Activated CD4-positive, alpha-beta T cell treated with anti-CD3 and anti-CD28 coated beads, Interleukin-2, amount 50 U/mL, for 1 hour (primary cell): ENCODE results near the gene BRD1.
"Not testable (repeated sequence)": the region's sequence is repeated elsewhere in the genome, so short reads cannot be mapped to it uniquely, and the experiment has no call there.

Experiments used
- DNase-seq: peaks from one replicate; pipeline ENCODE4 v3.0.0-alpha.2; 2020

The BRD1 gene

DNA sequence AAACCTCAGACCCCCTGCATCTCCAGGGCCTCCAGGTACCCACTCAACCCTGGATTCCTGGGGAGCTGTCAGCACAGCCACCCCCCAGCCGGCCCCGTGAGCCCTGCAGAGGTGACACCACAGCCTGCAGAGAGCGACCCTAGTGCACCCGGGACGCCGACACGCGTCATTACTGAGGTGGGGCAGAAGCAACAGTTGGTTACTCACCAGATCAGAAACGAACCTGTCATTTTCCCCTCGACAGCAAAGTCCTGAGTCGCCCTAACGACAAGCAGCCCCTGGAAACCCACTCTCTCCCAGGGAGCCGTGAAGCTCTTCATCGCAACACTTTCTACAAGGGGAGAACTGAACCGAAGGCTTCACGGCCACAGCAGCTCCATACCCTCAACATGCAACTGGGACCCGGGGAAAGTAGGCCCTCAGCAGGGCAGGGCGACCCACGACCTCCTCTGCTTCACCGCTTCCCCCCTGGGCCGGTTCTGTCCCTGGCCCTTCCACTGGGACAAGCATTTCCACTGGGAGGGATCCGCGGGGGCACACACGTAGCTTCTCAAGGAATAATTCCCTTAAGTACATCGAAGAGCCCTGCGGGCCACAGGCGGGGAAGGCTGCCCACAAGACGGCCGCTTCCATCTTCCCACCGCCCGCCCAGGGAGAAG, 1.6 kb downstream of the BRD1 start:
- peak; percentile 68 for DNase-seq

DNA sequence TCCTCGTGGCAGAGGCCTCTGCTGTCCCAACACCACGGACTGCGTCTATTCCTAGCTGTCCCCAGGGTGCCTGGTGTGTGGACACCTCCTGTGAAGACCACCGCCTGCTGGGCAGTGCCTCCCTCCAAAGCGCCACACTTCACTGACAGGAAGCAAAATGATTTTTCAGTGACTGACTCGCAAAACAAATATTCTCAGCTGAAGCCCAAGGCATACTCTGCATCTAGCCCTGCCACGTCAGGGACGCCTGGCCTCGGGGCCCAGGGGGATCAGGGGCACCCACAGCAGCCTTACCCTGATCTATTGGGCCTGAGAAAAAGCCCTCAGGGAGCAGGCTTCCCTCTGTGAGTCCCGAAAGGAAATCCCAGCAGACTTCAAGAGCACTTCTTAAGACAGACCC, 2.2 kb downstream of the BRD1 start:
- no peak for DNase-seq

DNA sequence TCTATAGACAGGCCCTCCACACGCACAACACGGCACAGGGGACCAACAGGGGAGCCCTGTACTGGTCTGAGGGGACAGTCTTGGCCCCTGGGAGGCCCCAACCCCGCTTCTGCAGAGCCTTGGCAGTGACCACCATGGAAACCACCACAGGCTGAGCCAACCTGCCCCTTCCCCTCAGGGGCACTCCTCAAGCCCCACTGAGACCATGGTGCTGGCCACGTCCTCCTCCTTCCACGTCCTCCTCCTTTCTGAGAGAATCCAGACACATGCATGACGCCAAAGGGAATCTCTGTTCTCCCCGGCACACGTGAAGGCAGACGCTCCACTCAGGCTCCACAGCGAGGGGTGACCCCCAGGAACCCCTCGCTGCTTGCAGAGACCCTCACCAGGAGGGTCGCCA, 2.7 kb downstream of the BRD1 start:
- no peak for DNase-seq

DNA sequence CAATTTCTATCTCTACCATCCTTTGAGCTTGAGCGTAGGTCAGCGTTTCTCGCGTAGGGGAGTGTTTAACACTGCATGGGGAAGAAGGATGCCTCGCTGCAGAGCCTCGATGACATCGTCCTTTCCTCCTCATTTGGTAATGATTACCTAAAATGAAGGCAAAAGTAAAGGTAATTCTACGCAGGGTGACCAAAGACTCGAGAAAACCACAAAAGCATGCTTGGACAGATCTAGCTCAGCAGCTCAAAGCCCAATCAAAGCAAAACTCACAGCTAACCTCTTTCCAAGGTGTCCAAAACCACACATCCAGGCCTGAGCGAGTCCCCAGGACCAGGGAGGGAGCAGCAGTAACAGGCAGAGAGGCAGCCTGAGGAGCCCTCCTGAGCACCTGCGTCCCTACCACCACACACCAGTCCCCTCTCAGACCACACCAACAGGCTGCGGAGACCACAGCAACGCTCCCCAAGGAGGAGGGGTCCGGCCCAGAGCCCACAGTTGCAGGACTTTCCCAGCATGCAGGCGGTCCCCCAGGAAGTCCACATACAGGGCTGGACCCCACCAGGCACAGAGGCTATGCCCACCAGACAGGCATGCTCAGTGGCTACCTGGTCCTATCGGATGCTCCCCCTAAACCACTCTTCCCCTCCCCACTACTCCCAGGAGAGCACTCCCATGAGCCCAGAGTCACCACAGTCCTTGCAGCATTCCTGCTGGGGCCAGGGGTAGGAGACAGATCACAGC, 3.3 kb downstream of the BRD1 start:
- no peak for DNase-seq

DNA sequence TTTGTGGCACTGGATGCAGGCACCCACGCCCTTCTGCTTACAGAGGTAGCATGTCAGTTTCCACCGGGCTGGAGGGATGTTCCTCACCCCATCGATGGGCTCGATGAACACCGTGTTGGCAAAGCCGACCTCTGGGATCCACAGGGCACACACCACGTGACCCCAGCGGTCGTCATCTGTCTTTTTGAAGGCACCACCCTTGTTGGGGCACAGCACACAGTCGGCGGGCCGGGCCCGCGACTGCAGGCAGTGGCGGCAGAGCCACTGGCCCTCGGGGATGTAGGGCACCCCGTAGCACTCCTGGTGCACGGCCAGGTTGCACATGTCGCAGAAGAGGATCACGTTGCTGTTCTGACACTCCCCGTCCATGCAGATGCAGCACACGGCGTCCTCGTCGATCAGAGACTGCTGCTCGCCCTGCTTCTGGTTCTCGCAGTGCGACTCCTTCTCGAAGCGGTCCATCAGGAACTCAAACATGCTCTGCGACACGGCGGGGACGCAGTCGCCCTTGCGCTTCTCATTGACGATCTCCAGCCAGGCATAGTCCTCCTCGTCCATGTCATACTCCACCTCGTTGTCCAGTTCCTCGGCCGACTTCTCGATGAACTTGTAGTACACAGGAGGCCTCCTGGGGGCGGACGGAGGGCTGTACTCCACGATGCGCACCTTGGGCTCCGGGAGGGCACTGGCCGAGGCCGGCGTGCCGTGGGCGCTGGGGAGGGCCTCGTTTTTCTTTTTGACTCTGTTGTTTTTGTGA, 4.2 kb downstream of the BRD1 start:
- no peak for DNase-seq

DNA sequence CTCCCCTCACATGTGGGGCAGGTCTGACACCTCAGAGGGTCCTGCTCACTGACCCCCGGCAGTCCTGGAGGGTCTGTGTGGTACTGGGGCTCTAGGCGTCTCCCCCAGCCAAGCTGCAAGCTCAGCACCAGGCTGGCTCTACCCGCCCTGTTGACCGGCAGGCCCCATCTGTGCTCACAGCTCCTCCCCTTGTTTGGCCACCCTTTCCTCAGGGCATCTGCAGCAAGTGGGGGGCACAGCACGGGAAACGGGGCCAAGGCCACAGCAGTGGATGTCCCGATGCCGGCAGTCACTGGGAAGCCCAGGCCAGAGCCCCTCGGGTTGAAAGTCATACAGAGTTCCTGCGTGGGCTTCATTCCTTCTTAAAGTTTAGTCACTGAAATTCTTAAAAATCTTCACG, 5.9 kb downstream of the BRD1 start:
- DNase-seq: not testable (repeated sequence)

DNA sequence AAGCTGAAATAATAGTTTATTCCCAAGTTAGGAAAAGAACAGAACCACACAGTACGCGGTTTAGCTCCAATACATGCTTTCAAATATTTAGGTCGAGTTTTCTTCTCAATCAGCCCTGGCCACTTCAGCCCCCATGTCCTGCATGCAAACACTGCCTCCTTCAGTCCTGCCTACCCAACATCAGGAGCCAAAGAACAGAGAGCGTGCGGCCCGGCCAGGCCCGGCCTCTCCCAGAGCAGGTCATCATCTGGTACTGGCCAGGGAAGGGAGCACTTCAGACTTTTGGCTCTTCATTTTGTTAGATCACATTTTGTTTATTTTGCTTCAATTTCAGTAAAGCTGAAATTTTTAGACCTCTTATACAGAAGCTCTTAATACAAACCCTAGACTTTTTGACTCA, 6.7 kb downstream of the BRD1 start:
- DNase-seq: no peak

DNA sequence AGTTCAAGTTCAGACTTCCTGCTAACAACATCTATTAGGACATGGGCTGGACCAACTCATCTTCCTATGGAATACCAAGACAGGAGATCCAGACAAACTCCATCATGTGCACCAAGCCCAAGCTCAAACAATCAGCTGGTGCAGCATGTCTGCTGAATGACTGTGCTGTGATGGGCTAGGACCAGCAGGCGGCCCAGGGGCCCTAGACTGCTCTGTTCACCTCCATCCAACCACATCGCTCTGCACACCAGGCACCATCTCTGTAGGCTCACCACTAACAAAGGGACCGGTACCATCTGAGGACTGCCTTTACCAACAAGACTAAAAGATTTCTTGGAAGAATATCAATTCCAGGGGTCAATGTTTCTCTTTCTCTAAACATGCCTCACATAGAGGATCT, 10.3 kb downstream of the BRD1 start:
- no peak for DNase-seq

DNA sequence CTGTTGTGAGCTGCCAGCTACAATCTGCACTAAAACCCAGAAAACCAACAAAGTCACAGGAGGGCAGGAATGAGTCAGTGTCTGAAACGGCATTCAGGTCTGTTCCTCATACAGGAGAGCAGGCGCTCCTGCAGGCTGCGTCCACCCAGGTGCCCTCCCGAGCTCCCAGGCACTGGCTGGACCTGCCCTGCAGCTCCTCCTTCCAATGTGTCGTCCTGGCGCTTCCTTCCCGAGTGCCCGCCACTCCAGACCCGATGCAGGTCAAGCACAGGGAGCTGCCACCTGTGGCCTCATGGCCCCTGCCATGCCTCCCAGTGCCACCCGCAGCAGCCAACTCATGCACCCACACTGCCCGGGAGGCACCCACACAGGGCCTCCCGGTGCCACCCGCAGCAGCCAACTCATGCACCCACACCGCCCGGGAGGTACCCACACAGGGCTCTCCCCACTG, 12.0 kb downstream of the BRD1 start:
- no peak for DNase-seq

DNA sequence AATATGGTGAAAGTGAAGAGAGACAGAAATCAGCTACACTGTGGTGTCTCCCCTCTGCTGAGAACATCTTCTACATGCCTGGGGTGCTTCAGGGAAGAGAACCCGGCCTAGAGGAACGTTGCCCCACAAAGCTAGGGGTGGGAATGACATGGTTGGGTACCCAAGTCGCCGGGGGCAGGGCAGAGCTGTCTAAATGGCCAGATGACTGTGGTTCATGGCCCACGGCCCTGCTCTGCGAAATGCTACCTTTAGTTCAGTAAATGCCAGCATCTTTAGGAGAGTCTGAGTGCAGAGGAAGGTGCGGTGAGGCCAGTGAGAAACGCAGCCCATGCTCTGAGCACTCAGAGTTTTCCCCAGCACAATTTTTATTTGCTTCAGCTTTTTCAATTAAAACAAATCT, 12.8 kb downstream of the BRD1 start:
- DNase-seq: no peak

DNA sequence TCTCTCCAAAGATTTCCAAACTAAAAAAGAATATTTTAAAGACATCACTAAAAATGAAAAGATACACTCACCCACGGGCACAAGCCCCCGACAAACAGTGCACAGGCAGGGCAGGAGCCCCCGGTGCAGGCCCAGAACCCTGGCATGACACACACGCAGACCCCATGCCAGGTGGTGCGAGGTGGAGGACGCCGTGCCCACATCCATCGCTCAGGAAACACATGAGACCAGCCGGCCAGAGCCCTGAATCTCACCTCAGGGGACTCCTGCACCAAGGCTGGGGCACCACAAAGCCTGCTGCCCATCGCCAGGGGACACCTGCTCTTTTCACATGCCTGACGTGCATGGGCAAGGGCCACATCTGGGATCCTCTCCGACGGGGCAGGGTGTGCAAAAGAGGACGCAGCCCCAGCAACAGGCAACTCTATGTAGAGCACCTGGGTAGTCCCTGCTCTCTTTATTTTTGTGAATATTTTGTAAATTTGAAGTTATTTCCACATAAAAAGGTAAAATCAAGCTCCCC, 13.4 kb downstream of the BRD1 start:
- DNase-seq: no peak

DNA sequence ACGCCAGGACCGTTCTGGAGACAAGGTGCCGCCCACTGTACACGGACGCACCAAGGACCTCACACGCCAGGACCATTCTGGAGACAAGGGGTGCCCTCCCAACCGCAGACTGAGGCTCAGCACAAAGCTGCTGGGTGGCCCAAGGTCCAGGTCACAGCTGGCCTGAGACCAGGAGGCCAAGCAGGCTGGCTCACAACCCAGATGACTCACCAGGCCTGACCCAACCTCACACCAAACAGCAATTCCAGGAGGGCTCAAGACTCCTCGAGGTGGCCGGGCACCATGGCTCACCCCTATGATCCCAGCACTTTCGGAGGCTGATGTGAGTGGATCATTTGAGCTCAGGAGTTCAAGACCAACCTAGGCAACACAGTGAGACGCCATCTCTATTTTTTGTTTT, 14.8 kb downstream of the BRD1 start:
- no peak for DNase-seq

DNA sequence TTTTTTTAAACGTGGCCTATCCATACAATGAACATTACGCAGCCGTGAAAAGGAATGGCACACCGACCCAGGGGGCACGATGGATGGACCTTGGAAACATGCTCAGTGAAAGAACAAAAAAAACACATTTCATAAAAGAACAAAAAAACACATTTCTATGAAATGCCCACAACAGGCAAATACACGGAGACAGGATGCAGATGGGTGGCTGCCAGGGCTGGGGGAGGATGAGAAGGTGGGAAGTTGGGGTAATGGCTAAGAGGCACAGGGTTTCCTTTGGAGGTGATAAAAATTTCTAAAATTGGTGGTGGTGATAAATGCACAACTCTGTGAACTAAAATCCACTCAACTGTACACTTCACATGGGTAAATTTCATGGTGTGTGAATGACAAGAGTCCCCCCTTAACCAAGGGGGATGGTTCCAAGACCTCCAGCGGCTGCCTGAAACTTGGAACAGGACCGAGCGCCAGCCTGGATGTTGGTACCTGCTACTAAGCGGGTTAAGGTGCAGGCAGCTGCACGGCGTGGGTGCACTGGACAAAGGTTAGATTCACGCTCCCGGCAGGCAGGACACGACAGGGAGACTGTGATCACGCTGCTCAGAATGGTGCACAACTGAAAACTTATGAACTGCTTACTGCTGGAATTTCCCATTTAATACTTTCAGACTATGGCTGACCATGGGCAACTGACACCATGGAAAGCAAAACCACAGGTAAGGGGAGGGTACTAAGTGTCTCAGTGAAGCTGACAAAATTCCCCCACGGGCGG, 16.5 kb downstream of the BRD1 start:
- no peak for DNase-seq

DNA sequence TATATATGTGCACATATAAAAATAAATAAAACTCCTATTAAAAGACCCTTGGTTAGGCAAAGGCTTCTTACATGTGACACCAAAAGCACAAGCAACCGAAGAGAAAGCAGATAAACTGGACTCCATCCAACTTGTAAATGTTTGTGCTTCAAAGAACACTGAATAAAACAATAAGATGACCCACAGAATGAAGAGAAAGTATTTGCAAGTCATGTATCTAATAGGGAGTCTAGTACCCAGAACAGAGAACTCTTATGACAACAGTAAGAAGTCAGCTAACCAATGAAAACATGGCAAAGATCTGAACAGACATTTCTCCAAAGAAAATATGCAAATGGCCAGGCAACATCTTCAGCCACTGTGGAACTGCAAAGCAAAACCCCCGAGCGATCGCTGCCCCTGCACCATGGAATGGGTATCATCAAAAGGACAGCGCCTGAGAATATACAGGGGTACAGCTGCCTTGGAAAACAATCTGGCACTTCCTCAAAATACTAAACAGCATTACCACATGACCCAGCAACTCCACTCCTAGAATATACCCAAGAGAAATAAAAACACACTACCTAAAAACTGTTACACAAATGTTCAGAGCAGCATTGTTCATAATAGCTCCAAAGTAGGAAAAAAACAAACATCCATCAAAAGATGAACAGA, 17.2 kb downstream of the BRD1 start:
- DNase-seq: no peak

DNA sequence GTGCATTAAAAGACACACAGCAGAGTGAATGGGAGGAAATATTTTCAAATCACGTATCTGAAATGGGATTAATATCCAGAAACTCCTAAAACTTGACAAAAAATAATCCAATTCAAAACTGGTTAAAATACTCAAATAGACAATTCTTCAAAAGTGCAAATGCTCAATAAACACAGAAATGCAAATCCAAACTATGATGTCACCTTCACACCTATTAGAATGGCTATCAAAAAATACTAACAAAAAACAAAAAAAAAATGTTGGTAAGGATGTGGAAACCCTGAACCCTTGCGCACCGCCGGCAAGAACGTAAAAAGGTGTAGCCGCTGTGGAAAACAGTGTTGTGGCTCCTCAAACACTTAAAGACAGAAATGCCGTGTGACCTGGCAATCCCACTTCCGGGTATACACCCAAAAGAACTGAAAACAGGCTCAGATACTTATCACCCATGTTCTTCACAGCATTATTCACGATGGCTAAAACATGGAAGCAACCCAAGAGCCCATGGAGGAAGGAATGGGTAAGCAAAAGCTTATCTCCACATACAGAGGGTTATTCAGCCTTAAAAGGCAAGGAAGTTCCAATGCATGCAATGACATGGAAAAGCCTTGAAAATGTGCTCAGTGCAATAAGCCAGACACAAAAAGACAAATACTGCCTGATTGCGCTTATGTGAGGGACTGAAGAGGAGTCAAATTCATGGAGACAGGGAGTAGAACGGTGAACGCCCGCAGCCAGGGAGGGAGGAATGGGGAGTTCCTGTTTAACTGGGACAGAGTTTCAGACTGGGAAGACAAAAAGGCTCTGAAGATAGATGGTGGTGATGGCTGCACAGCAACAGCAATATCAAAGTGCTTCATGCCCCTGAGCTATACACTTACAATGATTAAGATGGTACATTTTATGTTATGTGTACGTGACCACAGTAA, 19.6 kb downstream of the BRD1 start:
- DNase-seq: peak; percentile 53

DNA sequence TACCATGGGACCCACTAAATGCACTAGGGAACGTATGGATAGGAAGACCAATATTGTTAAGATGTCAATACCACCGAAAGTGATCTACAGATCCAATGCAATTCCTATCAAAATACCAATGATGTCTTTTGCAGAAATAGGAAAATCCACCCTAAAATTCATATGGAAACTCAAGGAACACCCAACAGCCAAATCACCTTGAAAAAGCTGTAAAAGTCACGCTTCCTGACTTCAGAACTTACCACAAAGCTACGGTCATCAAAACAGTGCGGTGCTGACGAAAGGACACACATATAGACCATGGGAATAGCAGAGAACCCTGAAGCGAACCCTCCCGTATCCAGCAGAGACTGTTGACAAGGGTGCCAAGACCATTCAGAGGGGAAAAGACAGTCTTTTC, 20.5 kb downstream of the BRD1 start:
- no peak for DNase-seq

DNA sequence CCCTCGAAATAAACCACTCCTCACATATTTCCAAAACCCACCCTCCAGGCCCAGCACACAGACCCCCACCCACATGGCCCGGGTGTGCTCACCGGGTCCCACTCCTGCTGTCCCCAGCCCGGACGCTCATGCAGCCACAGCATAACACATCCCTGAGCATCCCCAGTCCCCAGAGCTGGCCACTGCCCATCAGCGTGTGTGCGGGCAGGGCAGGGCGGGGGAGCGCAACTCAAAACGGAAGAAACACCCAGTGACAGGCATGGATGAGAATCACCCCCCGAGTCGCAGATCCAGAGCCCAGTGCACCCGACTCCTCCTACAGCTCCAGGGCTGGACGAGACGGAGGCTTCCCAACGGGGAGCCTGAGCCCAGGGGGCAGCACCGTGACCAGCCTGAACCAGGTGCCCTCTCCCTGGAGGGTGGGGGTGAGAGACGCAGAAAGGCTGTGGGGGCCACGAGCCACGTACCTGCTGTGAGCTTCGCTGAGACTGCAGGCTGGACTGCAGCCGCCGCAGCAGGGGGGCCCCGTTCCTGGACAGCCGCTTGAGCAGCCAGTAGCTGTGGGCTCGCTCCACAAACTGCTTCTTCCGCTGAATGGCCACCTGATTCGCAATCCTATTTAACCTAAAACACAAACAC, 23.8 kb downstream of the BRD1 start:
- DNase-seq: no peak

DNA sequence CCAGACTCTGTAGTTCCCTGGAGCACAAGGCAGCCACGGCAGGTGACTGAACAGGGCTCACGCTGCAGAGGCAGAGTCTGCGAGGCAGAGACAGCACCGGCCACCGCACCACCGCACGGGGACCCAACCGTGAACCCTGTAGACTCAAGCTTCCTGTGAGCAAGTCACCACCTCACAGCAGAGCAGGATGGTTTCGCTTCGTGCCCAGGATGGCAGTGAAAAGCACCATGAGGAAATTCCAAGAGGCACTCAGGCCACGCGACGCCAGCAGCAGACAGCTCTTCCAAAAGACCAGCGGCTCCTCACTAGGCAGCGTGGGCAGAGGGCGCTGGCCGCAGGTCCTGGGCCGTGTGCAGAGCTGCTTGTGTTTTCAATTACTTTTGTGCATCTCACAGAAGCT, 24.5 kb downstream of the BRD1 start:
- DNase-seq: no peak

DNA sequence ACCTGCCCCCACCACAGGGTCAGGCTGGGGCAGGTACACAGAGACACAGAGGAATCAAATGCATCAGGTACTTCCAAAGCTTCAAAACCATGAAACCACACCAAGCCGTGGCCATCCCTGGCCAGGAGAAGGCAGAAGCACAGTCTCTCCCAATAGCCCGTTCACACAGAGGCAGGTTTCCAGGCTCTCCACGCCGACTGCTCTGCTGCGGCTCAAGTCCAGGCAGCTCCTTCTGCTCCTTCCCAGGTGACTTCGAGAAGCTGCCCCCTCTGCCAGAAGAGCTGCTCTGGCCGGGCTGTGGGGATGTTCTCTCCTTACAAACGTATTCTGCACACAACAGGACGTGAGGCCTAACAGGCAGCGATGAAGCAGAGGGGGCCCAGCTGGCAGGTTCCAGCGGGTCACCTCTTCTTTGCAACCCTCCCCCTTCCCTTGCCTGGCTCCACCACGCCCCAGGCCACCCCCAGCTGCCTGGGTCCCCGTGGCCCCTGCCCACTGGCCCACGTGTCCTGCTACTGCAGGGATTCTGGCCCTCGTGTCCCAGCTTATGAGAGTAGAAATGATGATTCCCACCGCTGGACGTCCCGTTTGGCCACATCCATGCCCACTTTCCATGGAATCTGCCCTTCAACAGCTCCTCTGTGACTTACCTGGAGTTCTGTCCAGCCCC, 26.1 kb downstream of the BRD1 start:
- no peak for DNase-seq
